GM08714 (cell line): ENCODE measurements around the gene NEGR1.

ENCODE experiments used
- H3K4me3 ChIP-seq: fragments of 200-500 bp; sonication (Bioruptor generic); 2 replicates; pipeline ENCODE4 v1.5.1; 2014; ENCODE audit warnings: mild to moderate bottlenecking, low read length, inconsistent platforms
- ZNF274 ChIP-seq: IDR thresholded peaks from 2 replicates; pipeline ENCODE4 v1.6.1; 2012; ENCODE audit warnings: mild to moderate bottlenecking, low read depth, low read length

NEGR1 gene

DNA sequence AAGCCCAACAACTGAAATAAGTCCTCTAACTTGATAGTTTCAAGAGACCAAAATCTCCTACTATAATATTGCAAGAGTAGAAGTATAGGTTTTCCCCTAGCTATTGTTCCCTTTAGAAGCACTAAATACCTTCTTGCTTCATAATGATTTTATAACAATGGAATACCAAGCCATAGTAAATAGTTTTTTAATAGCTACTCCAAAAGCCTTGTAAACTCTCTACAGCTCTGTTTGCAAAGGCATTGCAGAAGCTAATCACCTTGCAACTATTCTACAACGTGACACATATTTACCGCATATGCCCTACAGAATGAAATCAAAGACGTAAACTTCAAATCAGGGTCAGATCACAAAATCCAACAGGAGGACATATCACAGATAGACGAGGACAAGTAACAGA lies 750.0 kb downstream of the NEGR1 start:
- H3K4me3 ChIP-seq = no peak overlapping the region
- TF ChIP-seq ZNF274 = no peak

DNA sequence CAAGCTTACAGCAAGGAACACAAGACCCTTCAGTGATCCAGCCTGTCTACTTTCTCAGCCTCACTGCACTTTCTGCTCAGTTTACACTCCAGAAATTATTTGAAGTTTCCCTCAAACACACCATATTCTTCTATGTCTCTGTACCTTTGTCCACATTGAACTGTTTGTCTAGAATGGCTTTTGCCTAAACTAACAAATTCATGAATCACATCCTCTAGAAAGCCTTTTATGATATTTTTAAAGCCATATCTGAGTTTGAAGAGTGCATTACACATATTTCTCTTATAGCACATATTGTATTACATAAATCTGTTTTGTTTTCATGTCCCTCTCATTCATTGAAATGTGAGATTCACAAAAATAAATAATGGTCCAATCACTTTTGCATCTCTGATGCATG lies 755.5 kb downstream of the NEGR1 start:
- H3K4me3 ChIP-seq = no peak overlapping the region
- TF ChIP-seq ZNF274 = no peak

- H3K4me3 ChIP-seq = no peak overlapping the region
- no peak for TF ChIP-seq ZNF274
Observed at GRCh38 chr1:71522721-71523120, 759.6 kb downstream of the NEGR1 start.

- no peak overlapping the region for H3K4me3 ChIP-seq
- TF ChIP-seq ZNF274 = no peak
Observed at GRCh38 chr1:71521655-71522264, 760.6 kb downstream of the NEGR1 start.

DNA sequence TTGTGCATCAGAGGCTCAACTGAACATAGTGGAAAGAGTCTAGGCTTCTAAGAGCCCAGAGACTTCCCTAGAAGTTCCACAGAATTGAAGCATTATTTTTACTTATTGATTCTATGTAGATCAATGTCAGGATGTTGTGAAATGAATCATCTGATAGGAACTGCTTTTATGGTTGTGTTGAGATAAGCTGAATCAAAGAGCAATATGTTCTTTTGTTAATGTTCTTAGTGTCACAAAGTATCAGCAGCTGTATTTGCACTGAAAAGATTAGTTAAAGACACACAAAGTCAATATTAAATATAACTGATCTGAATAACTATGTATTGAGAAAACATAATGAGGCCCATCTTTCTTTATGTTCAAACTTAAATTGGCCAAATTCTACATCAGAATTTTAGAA lies 770.8 kb downstream of the NEGR1 start:
- no peak for TF ChIP-seq ZNF274
- no peak overlapping the region for H3K4me3 ChIP-seq

DNA sequence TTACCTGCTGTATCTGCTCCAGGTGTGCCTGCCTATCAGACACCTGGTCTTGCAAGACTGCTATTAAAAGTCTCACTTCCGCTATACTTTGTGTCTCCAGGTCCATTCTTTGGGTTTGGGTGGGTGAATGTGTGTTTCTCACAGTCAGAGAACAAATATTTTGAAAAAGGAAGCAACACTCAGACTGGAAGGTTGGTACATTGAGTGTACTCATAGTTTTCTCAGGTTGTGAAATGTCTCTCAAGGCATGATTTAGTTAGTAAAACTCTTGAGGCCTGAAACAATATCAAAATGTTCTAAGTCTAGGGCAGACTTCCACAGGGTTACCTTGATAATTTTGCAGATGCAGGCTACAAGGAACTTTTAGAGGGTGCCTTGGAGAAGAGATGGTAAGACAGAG lies 771.6 kb downstream of the NEGR1 start:
- no peak for TF ChIP-seq ZNF274
- H3K4me3 ChIP-seq = no peak overlapping the region

DNA sequence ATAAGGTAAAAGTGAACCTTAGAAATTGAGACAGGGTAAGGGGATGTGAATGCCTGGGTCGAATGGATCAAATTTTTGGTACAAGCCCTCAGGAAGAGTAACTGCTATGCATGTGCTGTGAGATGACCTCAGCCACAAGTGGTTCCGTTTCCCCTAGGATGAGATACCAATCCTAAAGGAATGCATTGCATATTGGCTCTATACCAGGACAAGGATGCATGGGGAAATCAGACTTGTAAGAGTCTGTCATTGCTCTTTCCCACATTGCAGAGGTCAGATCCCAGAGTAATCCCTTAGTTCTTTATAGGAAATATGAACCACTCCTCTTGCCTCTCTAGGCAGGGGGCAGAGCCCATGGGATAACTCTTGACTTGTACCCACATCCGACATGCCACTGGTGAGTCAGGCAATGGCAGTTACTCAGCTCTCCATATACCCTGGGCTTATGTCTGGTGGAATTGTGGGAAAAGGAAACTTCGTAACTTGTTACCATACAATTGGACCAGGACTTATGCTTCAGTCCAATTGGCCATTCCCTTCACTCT lies 773.2 kb downstream of the NEGR1 start:
- no peak for TF ChIP-seq ZNF274
- H3K4me3 ChIP-seq = no peak overlapping the region

- H3K4me3 ChIP-seq = no peak overlapping the region
- no peak for TF ChIP-seq ZNF274
Observed at GRCh38 chr1:71502006-71502405, 780.3 kb downstream of the NEGR1 start.

- H3K4me3 ChIP-seq = no peak overlapping the region
- no peak for TF ChIP-seq ZNF274
Observed at GRCh38 chr1:71498542-71498941, 783.8 kb downstream of the NEGR1 start.

DNA sequence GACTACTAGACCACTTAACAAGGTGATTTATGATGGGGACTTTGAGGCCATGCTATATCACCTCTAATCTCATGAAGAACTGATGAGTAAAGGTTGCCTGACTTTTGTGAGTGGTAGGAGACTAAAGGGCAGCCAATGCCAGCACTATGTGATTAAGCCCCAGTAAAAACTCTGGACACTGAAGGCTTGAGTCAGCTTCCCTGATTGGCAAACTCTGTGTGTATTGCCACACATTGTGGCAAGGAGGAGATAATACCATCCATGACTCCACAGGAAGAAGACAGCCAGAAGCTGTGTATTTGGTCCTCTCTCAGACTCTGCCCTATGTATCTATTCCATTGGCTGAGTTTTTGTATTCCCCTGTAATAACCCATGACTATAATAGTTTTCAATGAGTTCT lies 788.2 kb downstream of the NEGR1 start:
- no peak for TF ChIP-seq ZNF274
- no peak overlapping the region for H3K4me3 ChIP-seq

- TF ChIP-seq ZNF274 = no peak
- no peak overlapping the region for H3K4me3 ChIP-seq
Observed at GRCh38 chr1:71492298-71493041, 789.9 kb downstream of the NEGR1 start.

DNA sequence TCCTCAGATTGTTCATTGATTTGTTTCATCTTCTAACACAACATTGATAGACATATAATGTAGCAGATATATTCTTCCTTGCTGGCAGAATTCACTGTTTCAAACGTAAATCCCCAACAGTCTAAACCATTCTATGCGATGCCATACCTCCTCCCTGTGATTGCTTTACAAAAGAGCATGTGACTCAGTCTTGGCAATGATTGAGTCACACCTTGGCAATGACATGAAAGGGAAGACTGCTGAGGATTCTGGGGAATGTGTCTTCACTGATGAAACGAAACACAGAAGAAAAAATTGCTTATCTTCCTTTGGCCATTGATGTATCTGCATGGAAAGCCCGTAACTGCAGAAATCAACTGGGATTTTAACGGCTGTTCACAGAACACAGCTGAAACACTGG lies 791.9 kb downstream of the NEGR1 start:
- H3K4me3 ChIP-seq = no peak overlapping the region
- no peak for TF ChIP-seq ZNF274

DNA sequence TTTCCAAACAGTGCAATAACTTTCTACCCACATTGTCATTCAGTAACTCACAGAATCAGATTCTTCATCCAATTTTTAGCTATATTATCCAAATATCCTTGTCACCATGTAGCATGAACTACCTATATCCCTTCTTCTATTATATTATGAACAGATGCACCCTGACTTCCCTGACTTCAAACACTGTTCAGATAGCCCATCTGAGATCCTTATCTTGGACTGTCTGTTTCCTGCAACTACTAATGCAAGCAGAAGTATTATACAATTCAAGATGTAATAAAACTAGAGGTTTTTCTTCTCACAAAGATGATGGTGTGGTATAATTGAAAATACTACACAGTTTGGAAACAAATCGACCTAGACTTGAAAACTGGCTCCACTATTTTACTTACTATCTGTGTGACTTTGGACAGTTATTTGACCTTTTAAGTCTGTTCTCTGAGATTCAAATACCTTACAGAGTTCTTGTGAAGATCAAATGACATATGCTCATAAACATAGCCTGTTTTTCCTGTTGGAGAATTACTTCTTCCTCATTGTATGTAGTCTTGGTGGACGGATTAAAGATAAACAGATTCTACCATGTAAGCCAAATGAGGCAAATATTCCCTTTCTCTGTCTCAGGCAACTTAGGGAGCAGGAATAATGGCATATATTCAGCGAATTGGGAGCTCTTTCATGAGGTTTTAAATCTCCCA lies 793.6 kb downstream of the NEGR1 start:
- H3K4me3 ChIP-seq = no peak overlapping the region
- TF ChIP-seq ZNF274 = no peak

DNA sequence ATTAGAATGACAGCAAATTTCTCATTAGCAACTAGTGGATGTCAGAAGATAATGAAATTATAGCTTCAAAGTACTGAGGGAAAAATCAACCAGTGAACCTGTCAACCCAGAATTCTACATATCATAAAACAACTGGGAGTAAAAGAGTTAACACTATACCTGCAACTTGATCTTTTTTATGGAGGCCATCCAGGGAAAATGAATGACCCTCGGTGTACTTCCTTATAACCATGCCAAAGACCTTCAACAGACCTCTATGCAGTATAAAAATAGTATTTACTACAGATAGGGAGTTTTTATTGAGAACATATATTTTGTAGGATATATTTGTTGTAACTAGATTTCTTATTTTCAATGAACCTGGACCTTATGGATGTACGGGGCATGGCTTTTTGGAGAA lies 809.0 kb downstream of the NEGR1 start:
- no peak for TF ChIP-seq ZNF274
- H3K4me3 ChIP-seq = no peak overlapping the region

DNA sequence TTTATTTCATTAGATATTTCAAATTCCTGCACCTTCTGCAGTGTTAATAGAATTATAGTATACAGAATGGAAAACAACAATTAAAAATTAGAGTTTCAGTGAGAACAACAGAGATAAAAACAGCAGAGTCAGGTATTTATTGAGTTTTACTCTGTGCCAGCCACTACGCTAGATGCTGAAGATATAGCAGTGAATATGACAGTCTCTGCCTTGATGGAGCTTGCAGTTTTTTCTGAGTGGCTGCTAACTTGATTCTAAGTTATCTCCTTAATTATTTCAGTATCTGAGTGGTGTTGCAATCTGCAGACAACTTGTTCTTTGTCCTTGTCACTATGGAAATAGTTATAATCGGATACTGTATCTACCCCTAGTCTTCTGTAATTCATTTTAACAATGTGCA lies 817.2 kb downstream of the NEGR1 start:
- no peak for TF ChIP-seq ZNF274
- no peak overlapping the region for H3K4me3 ChIP-seq
